NCI-H187 treated with DMSO at 0.1 percent for 48 hours (cell line): ENCODE measurements around the gene DNAH11.

ENCODE experiments used
- DNase-seq: peaks from one replicate; lab custom pipeline; 2025; lab: John Stamatoyannopoulos, UW

Gene DNAH11

GRCh38 chr7:21938463-21938862, 395.6 kb downstream of the DNAH11 start:
- DNase-seq = no peak

GRCh38 chr7:21939136-21939857, 396.5 kb downstream of the DNAH11 start:
- DNase-seq = no peak

GRCh38 chr7:21939858-21940372, 397.1 kb downstream of the DNAH11 start:
- DNase-seq = no peak

GRCh38 chr7:21941611-21942141, 398.8 kb downstream of the DNAH11 start:
- no peak for DNase-seq

- no peak for DNase-seq
Observed at GRCh38 chr7:21942955-21943354, 400.1 kb downstream of the DNAH11 start.

- DNase-seq = no peak
Observed at GRCh38 chr7:21943436-21943835, 400.6 kb downstream of the DNAH11 start.

- no peak for DNase-seq
Observed at GRCh38 chr7:21944616-21945453, 402.0 kb downstream of the DNAH11 start.

GRCh38 chr7:21945454-21946221, 402.8 kb downstream of the DNAH11 start, which contains the start of gene CDCA7L:
Gene CDCA7L (minus strand): TSS chr7:21945899. CDS start chr7:21945804, 95 bp downstream.
- no peak for DNase-seq

GRCh38 chr7:21946222-21946709, 403.4 kb downstream of the DNAH11 start:
- no peak for DNase-seq

GRCh38 chr7:21947056-21947455, 404.2 kb downstream of the DNAH11 start:
- no peak for DNase-seq

GRCh38 chr7:21947946-21948345, 405.1 kb downstream of the DNAH11 start:
- no peak for DNase-seq

- DNase-seq = no peak
Observed at GRCh38 chr7:21948364-21948763, 405.5 kb downstream of the DNAH11 start.

- DNase-seq = no peak
Observed at GRCh38 chr7:21948887-21949540, 406.2 kb downstream of the DNAH11 start.
